Epidermal melanocyte (primary cell): ENCODE data around the gene CTBP2.

ENCODE experiments used
- DNase-seq: peaks from one replicate; pipeline ENCODE4 v3.0.0; 2011; ENCODE audit warnings: low spot score; ENCODE audit not compliant: insufficient read length

Gene CTBP2

DNA sequence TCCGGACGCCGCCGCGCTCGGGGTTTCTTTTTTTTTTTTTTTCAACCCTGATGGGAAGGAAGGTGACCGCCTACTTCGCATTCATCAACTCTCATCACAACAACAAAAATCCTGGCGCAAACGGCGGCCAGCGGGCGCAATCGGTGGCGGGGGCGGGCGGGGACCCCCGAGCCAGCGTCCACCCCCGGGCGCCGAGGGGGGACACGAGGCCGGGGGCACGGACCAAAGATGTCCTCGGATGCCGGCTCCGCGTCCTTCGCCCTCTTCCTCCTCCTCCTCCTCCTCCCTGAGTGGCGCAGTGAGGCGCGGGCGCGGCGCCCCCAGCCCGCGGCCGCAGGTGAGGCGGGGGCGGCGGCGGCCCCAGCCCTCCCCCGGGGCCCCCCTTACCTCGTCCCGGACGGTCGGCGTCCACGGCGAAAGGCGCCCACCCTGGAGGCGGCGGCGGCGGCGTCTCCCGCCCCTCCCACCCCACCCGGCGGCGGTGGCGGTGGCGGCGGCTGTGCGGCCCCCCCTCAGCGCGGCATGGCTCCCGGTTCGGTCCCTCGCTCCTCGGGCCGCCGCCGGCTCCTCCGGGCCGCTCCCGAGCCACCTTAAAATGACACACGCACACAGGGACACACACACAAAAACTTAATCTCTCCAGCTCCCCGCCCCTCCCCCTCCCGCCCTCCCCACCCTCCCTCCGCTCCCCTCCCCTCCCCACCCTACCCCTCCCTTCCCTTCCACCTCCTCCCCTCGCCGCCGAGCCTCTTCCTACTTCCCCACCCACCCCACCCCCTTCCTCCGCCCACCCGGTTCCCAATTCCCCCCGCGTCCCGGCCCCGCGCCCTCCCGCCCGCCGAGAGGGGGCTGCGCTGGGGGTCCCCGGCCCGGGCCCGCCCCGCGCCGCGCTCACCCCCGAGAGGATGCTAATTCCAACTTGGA lies at the start of gene CTBP2:
Gene CTBP2, minus strand, starts transcription at position 632 of the 924 bp plus-strand sequence.
- DNase-seq, result peak; percentile 63

DNA sequence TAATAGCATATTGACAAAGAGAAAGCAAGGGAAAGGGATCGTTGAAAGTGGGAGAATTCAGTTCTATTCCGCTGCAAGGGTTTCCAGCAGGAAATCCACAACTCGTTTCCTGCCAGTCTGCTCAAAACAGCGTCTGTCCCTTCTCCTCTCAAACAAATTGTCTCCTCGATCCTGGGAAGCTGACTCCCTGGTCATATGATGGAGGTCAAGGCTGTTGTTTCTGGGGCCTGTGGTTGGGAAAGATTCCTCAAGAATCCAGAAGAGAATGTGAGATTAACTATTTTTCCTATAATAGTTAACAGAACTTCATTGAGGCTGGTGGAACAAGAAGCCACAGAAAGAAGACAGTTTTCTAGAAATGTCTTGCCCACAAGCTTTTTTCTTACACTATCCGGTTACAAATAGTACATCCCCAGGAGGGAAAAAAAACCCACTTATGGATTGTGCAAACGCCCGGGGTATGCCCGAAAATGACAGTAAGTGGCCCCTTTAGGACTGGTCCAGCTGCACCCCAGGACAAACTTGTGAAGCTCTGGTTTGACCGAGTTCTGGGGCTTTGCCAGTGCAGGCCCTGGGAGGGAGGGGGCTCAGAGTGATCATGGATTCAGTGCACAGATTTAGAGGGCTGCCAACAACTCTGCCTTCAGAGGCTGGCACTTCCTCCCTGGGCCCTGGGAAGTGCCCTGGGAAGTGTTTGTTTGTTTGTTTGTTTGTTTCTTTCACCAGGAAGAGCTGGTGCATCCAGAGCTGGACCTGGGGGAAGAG lies 49.4 kb upstream of the CTBP2 start:
- peak; percentile 84 for DNase-seq

DNA sequence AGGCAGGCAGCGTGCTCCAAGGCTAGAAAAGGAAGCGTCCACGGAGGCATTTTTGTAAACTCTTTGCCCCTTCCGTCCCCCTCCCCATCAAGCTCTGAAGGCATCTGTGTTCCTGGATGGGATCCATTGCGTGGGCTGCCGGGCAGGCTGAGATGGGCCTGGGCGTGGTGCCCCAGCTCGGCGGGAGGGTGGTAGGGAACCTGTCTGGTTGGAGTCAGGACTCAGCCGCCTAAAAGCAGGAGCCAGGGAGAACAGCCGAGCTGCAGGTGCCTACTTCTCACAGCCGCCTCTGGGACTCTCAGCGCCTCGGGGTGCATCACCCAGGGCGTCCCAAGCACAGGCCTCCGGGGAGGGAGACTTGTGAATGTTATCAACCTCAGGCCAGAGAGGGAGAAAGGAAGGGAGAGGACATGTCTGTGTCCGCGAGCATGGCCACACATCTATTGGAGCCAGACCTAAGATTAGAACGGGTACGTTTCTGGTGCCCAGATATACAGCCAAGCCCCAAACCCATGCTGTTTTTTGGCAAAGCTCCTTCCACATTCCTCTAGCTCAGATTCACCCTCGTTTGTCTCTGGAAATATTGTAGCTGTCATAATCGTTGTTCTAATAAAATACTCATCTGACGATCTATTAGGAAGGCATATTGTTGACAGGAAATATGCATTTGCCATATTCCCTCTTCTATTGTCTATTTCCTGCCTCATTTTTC lies 48.6 kb upstream of the CTBP2 start:
- DNase-seq, result no peak

DNA sequence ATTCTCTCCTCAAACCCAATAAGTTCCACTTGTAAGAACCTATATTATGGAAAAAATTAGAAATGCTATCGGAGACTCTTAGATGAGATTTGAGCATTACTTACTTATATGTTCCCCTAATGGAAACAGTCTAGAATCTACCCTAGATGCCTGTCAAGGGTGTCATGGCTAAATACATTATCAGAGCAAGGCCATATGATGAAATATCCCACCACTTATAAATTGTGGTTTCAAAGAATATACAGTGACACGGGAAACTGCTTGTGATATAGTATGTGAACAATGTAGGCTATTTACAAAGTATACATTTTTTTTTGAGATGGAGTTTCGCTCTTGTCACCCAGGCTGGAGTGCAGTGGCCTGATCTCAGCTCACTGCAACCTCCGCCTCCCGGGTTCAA lies 46.3 kb upstream of the CTBP2 start:
- no peak for DNase-seq

DNA sequence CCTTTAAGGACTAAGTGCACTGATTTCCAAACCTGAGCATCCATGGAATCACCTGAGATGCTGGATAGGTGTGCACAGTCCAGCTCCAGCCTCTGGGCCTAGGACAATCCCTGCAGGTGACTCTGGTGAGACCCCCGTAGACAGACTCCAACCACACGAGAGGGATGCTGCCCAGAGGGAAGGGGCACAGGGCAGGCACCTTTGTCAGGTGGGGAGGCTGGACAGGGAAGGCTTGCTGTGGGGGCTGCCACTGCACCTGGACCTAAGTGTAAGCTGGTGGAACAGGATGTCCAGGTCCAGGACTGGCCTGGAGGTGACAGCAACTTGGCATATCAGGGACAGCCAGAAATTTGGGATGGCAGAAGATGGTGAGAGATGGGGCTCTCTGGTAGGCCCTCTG lies 45.1 kb upstream of the CTBP2 start:
- DNase-seq, result no peak

DNA sequence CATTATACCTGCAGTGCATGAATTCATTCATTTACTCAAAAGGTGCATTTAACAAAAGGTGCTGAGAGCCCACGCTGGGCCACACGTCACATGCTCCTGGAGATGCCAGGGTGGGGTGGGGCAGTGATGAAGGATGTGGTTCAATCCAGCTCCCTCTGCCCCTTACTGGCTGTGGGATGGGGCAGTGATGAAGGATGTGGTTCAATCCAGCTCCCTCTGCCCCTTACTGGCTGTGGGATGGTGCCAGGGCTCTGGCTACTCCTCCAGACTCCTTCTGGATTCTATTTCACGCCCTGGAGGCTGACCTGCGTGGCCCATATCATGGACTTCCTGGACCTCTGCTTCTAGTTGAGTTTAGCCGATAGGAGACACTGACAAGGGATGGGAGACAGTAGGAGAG lies 44.0 kb upstream of the CTBP2 start:
- DNase-seq, result no peak

DNA sequence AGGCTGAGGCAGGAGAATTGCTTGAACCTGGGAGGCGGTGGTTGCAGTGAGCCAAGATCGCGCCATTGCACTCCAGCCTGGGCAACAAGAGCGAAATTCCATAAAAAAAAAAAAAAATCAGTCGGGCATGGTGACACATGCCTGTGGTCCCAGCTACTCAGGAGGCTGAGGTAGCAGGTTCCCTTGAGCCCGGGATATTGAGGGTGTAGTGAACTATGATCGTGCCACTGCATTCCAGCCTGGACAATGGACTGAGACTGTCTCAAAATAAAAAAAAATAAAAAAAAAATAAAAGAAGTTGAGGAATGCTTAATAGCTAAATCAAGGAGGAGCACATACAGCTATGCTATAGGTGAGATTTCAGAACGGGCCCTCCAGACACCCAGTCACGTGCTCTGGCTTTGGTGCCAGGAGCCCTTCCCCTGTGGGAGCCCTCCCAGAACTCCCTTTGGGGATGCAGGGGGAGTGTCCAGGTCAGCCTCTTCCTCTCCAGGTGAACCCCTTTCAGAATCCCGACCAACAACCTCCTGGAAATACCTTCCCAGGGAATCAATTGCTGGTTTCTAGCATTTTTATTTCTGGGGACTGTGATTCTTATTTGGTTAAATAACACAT lies 42.9 kb upstream of the CTBP2 start:
- no peak for DNase-seq

DNA sequence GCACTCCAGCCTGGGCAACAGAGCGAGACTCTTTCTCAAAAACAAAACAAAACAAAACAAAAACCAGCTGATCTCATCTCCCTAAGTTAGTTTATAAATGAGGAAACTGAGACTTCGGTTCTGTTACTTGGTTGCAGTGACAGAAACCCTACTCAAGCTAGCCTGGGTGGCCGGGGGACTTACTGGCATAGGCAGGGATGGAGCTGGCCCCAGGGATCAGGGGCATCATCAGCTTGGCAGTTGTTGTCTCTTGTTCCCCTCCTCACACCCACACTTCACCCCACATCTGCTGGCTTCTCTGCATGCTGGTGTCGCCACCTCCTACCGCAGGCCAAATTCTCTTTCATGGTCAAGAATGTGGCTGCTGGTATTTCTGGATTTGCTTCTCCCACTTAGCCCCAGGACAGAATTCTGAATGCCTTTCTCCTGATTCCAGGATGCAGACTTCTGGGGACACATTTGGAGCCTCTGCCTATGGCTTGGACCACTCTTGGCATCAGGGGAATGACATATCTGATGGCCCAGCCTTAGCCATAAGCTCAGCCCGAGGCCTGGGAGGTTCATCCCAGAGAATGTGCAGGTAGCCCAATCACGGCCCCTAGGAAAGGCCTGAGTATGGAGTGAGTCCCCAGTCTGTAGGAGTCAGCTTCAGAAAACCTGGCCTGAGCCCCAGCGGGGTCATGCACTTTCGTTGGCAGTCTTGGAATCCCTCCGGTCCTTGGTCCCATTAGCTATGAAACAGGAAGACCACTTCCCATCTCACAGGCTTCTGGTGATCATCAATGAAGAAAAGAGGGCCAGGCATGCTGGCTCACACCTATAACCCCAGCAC lies 41.6 kb upstream of the CTBP2 start:
- DNase-seq, result no peak

DNA sequence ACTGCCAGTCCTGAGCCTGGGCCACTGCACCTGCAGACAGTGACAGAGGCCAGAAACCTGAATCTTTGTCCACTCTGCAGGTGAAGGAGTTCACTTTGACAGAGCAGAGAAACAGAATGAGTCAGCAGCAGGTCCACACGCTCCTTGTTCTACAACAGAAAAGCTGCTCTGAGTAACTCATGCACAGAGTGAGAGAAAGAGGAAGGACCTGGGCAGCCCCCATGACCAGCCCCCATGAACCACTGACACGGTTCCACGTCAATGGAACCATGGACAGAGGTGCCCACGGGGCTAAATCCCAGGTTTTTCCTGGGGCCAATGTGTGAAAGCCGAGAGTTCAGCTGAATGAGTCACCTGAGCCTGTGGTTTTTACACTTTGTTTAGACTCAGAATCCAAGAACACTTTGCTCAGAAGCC lies 40.8 kb upstream of the CTBP2 start:
- DNase-seq, result no peak

DNA sequence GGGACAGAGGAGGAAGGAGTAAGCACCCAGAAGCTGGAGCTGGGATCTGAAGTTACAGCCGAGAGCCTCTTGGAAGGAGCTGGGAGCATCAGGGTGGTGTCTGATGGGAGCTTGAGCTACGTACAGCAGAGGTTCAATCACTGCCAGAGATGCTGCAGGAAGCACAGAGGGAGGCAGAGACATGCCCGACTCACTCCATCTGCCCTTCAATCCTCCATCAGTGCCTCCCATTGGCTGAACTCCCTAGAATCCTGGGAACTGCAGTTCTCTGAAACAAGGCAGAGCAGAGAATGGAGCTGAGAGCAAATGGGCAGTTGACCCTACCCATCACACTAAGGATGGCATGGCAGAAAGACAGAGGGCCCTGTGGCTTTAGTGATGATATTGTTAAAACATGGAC lies 40.0 kb upstream of the CTBP2 start:
- no peak for DNase-seq

DNA sequence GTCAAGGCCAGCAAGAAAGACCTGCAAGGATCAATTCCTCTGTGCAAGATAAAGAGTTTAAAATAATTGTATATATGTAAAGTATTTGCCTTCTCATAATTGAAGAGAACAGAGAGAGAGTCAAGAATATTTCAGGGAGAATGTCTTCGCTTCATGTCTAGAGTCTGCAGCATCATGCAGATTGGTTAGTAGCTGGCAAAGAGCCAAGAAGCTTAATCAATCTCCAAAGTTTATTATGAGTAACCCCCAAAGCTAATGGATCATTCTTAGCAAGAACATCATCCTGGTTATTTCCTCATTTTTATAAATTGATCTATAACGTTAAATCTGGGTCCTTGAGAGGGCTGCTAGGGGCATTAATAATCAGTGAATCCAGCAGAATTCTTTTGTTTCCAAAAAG lies 38.9 kb upstream of the CTBP2 start:
- no peak for DNase-seq

DNA sequence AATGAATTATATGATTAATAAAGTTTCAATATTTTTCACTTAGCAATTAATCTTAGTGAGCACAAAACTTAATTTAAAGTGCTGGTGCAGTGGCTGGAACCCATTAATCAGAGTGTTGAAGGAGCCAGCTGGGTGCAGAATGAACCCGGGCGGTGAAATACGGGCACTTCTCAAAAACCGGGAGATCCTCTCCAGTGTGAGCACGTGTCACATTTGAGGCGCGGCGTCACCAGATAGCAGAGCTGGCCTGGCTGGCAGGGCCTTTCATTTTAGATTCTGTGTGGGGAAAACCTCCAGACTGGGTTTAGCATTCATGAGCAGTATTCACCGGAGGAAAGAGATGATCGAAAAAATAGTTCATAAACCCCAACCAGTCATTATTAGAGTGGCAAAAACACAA lies 34.5 kb upstream of the CTBP2 start:
- DNase-seq, result no peak

DNA sequence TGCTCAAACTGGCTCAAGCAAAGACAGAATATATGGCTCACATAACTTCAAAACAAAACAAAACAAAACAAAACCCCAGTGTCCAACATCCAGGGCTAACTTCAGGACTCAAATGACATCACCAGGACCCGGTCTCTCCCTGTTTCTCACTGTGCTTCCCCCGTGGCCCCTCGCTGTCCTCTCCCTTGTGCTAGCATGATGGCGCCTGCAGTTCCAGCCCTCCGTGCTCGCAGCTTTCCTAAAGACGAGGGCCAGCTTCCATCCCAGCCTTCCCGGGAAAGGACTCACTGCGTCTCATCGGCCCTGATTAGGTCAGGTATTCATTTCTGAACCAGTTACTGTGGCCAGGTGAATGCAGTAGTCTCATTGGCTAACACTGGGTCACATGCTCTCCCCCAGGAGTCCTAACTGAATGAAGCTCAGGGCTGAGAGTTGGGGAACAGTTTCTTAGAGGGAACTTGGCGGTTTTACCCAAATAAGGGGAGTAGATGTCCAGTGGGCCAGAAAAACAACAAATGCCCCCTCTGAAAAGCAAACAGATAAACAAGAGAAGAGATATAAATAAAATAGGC lies 33.0 kb upstream of the CTBP2 start:
- no peak for DNase-seq

DNA sequence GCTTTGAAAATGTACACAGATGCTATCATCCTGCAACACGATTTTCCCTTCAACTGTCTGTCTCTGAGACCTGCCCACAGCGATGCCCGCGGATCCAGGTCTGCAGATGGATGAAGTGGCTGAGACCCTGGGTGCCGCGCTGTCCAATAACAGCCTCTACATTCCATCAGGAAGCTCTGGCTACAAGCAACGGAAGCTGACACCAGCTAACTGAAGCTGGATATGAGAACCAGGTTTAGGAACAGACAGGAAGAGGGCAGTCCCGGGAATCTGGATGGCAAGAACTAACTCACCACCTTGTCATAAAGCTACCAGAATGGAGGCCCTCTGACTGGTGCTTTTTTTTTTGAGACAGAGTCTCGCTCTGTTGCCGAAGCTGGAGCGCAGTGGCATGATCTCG lies 32.3 kb upstream of the CTBP2 start:
- DNase-seq, result no peak

DNA sequence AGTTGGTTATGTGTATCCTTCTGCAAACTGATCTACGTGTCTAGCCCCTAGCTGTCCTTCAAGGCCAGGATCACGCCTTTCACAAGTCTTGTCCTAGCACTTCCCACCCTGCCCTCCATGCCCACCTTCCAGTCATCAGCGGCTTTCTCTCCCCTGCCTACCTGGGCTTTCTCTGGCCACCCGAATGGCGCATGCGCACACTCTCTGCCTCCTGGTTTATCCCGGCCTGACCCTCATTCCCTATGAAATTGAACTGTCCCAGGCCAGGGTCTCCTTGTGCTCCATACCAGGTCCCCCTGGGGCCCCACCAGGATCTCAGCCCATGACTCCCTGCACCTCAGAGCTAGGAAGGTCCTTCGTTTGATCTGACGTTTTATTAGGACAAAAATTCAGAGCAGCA lies 31.6 kb upstream of the CTBP2 start:
- no peak for DNase-seq

DNA sequence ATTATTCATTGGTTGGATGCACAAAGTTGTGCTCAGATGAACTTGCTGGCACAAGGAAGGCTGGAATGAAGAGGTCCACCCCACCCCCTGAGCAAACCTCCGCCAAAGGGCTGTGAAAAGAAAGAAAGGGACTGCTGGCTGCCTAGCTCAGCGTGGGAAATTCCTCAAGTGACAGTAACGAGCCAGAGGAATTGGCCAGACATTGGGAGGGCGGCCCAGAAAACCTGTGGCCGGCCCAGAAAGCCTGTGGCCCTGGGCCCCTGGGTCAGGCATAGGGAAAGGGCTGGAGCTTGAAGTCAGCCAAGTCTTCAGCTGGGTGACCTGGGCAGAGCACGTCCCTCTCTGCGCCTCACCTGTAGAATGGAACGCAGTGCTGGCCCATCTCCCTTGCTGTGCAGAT lies 30.6 kb upstream of the CTBP2 start:
- DNase-seq, result no peak

DNA sequence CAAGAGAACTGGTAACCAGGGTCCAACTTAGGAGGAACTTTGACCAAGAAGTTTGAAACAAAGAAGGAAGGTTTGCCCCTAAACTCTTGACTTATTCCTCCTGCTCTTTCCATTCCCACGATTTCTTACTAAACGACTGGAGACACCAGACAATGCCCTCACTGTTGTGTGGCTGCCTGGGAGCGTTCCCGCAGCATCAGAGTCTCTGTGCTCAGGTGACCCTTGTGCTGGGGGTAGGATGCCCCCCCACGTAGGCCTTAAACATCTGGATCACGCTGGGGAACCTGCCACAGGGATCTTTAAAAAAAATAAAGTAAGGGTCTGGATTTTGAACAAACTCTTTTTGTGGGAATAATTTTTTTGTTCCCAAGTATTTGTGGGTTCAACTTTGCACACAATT lies 30.1 kb upstream of the CTBP2 start:
- no peak for DNase-seq

DNA sequence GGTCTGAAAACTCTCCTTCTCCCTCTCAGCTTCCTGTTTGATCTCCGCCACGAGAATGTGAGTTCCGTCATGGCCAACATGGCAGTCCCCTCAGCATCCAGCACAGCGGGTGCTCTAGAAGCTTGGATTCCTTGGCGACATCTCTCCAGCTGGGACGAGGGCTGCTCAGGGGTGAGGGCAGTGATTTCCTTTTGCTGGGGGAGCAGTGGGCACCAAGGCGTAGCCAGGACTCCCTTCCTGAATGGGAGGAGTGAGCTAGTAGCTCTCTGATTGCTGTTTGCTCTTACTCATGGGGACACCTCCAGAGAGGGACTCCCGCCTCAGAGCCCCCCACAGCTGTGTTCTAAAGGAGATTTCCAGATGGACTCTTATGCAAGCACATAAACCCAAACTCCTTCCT lies 28.8 kb upstream of the CTBP2 start:
- no peak for DNase-seq

DNA sequence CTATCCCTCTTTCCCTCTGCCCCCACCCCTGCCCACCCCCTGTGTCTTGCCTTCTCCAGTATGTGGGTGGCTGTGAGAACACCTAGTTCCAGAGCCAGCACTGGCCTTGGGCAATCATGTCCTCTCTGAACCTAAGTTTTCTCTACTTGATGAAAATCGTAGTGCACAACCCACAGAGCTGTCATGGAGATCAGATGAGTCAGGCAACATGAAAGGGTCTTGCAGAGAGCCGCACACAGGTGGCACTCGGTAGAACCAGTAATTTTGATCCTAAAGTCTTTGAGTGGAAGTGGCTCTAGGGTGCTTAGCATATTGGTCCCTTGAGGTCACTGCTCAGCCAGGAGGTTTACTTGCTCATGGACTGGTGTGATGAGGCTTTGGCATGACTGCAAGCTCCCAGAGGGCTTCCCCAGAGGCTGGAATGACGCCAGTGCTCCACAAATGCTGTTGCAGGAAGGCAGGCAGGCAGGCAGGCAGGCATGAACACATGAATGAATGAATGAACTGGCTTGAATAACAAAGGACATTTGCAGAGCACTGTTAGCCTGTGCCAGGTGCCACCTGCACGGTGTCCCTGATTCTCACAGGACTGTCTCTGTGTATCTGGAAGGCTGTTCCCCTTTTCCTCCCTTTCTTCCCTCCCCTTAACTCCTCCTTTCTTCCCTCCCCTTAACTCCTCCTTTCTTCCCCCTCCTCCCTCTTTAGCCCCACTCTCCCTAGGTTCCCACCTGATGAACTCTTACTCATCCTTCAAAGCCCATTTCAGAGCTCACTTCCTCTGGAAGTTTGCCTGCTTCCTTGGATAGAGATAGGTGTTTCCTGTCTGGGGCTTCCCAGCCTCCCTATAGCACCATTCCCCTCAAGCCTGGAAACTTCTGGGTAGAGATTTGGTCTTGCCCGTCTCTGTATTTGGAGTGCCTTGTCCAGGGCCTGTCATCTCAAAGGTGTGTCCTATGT lies 27.2 kb upstream of the CTBP2 start:
- DNase-seq, result no peak
